Ishikawa (cell line): Measurements from ENCODE around the gene SLC3A2.
A peak's percentile ranks its signal among the peaks of the same experiment; 100 is the strongest.

Experiments used
- CEBPB ChIP-seq: IDR thresholded peaks from 2 replicates; pipeline ENCODE4 v1.6.1; 2012
- CREB1 ChIP-seq: IDR thresholded peaks from 2 replicates; pipeline ENCODE4 v1.6.1; 2012; ENCODE audit warnings: low read depth
- EGR1 ChIP-seq: IDR thresholded peaks from 2 replicates; pipeline ENCODE4 v1.6.1; 2012
- EP300 ChIP-seq: IDR thresholded peaks from 2 replicates; pipeline ENCODE4 v1.6.1; 2012; ENCODE audit warnings: borderline replicate concordance
- FOXM1 ChIP-seq: IDR thresholded peaks from 2 replicates; pipeline ENCODE4 v1.6.1; 2012; ENCODE audit warnings: low read depth, borderline replicate concordance
- MAX ChIP-seq: IDR thresholded peaks from 2 replicates; pipeline ENCODE4 v1.6.1; 2012
- NFIC ChIP-seq: IDR thresholded peaks from 2 replicates; pipeline ENCODE4 v1.6.1; 2012
- RAD21 ChIP-seq: IDR thresholded peaks from 2 replicates; pipeline ENCODE4 v1.6.1; 2012; ENCODE audit warnings: low read depth
- REST ChIP-seq: IDR thresholded peaks from 2 replicates; pipeline ENCODE4 v1.6.1; 2012; ENCODE audit warnings: low read depth, mild to moderate bottlenecking
- TAF1 ChIP-seq: IDR thresholded peaks from 2 replicates; pipeline ENCODE4 v1.6.1; 2012; ENCODE audit warnings: low read depth, mild to moderate bottlenecking
- TCF12 ChIP-seq: IDR thresholded peaks from 2 replicates; pipeline ENCODE4 v1.6.1; 2012; ENCODE audit warnings: low read depth
- TEAD4 ChIP-seq: IDR thresholded peaks from 2 replicates; pipeline ENCODE4 v1.6.1; 2012
- USF1 ChIP-seq: IDR thresholded peaks from 2 replicates; pipeline ENCODE4 v1.6.1; 2012
- YY1 ChIP-seq: IDR thresholded peaks from 2 replicates; pipeline ENCODE4 v1.6.1; 2012; ENCODE audit warnings: low read depth
- ZBTB7A ChIP-seq: IDR thresholded peaks from 2 replicates; pipeline ENCODE4 v1.6.1; 2012; ENCODE audit warnings: low read depth

Gene SLC3A2

GRCh38 chr11:62921573-62922188 lies 41.0 kb downstream of the SLC3A2 start:
- no peak for TF ChIP-seq CREB1
- TF ChIP-seq EP300, result no peak; the same call in 1 of the 2 replicates
- no peak for TF ChIP-seq REST
- TF ChIP-seq MAX, result peak; percentile 65
- peak; percentile 60 for TF ChIP-seq ZBTB7A
- no peak; the same call in 1 of the 2 replicates for TF ChIP-seq TCF12
- no peak; the same call in 1 of the 2 replicates for TF ChIP-seq TEAD4
- TF ChIP-seq FOXM1, result no peak
- no peak for TF ChIP-seq YY1
- TF ChIP-seq EGR1, result peak; percentile 84
- TF ChIP-seq CEBPB, result no peak
- TF ChIP-seq RAD21, result no peak
- TF ChIP-seq NFIC, result peak; percentile 82
- peak; percentile 82 for TF ChIP-seq USF1
- TF ChIP-seq TAF1, result no peak

GRCh38 chr11:62922189-62922589 lies 41.5 kb downstream of the SLC3A2 start:
- no peak for TF ChIP-seq REST
- 0 out of 2 replicates have a peak, but pooled peaks have one; percentile 20 for TF ChIP-seq CEBPB

- TF ChIP-seq FOXM1, result no peak
- peak; percentile 67 for TF ChIP-seq RAD21
- no peak for TF ChIP-seq USF1
- no peak for TF ChIP-seq YY1
- TF ChIP-seq EP300, result no peak
- no peak for TF ChIP-seq CREB1
These were observed 42.1 kb downstream of the SLC3A2 start for GRCh38 chr11:62922653-62923431.

- TF ChIP-seq YY1 (no peak), ZBTB7A (no peak), MAX (no peak; the same call in 1 of the 2 replicates), EGR1 (peak; percentile 72), FOXM1 (no peak)
These were observed 43.1 kb downstream of the SLC3A2 start for GRCh38 chr11:62923601-62924411.

- TF ChIP-seq YY1 (no peak), EP300 (no peak), EGR1 (no peak), CEBPB (no peak), ZBTB7A (no peak), TCF12 (no peak), USF1 (no peak), RAD21 (no peak), NFIC (no peak), TEAD4 (no peak), CREB1 (no peak), REST (no peak), MAX (no peak), FOXM1 (no peak), TAF1 (no peak)
These were observed 44.6 kb downstream of the SLC3A2 start for GRCh38 chr11:62925308-62925707.
